Measurements from ENCODE around the gene REP15. TPM values are rescaled to one million over a fixed set of nuclear protein-coding genes. Genes with fewer than 3 reads are reported as not detected.
A peak's percentile ranks its signal among the peaks of the same experiment; 100 is the strongest.
"Not testable (repeated sequence)": the region's sequence is repeated elsewhere in the genome, so short reads cannot be mapped to it uniquely, and the experiment has no call there.

Gene REP15, protein sequence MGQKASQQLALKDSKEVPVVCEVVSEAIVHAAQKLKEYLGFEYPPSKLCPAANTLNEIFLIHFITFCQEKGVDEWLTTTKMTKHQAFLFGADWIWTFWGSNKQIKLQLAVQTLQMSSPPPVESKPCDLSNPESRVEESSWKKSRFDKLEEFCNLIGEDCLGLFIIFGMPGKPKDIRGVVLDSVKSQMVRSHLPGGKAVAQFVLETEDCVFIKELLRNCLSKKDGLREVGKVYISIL
- polyA plus RNA-seq (ENCODE audit: insufficient read length in 3 of 3), result 1 to 10 TPM; 2.5 to 2.9 (median 2.8) TPM

DNA sequence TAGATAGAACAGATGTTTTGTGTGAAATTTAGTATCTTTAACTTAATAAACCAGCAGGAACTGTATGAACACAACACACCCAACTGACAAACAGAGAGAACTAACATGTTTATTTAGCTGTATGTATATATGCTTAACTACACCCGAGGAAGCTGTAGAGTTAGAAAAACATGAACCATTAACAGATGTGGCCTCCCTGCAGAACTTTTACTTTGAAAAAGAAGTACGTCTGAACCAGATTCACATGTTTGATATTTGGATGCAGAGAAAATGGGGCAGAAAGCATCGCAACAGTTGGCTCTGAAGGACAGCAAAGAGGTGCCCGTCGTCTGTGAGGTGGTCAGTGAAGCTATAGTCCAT lies at the start of gene REP15:
Gene REP15, plus strand, starts transcription at position 155 of the 360 bp plus-strand sequence. Its CDS starts 116 bp downstream, at position 271.
- no peak for DNase-seq (ENCODE audit: low read depth in 3 of 3, low spot score in 2 of 3)

DNA sequence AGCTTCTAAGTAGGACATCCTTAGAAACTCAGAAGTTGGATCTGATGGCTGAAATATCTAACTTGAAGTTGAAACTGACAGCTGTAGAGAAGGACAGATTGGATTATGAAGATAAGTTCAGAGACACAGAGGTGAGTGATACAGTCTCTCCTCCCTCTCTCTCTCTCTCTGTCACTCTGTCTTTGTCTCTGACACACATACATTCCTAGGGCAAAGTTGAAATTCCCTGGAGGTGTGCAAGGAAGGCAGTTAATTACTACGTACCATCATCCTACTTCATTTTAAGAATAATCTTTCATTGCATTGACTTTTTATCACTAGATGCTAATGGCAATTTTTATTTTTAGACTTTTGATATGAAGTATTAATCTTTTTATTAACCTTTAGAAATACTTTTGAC lies 46.2 kb upstream of the REP15 start:
- no peak for DNase-seq (ENCODE audit: low read depth in 3 of 3, low spot score in 2 of 3)

DNA sequence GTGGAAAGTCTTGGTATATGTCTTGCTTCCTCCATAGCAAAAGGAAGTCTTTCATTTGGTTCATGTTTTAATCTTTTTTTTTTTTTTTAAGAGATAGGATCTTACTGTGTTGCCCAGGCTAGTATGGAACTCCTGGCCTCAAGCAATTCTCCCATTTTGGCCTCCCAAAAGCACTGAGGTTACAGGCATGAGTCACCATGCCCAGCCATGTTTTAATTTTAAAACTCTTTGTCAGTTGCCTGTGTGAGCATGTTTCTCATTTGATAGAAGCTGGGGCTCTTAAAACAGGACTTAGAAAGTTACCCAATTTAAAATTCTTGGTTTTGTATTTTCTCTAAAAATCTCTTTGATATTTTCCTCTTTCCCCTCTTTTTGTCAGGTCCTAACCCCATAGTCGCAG lies 45.0 kb upstream of the REP15 start:
- no peak for DNase-seq (ENCODE audit: low read depth in 3 of 3, low spot score in 2 of 3)

DNA sequence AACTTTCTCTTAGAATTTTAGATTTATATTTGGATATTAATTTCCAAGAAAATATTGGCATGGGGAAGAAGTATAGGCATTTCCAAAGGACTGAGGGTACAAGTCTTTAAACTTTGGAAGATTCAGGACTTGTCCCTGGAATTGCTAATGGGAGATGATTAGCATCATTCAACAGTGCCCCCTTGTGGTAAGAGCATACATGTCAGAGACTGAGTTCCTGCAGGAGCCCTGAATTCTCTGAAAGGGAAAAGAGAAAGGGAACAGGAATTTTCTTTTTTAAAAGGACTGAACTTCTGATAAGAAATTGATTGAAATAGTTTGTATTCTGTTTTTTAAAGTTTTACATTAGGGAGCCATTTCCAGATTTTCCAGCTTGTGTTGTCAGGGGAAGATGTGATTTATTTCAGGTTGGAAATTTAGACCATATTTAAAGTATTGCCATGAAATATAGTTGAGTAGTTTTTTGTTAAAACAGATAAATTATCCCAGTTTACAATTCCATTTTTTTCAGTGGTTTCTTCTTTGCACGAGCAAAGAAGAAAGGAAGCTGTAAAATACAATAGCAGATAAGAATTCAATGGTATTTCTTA lies 44.0 kb upstream of the REP15 start:
- peak; percentile 61 to 71 (median 70) for DNase-seq (ENCODE audit: low read depth in 3 of 3, low spot score in 2 of 3)

DNA sequence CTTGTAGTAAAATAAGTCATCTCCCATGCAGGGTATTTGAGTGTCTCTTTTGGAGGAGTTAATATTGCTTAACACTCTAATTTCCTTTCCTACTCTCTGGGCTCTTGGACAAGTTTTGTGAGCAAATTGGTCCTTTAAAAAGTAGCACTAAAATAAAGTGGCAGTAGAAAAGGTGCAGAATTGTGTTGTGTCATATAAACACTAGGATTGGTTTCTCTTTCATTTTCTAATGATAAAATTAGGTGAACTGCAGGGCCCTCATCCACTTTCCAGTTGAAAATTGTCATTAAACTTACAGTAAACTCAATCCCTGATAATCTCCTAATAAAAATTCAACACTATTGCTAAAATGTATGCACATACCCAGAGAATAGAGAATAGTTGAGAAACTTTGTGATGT lies 42.6 kb upstream of the REP15 start:
- DNase-seq (ENCODE audit: low read depth in 3 of 3, low spot score in 2 of 3), result no peak

DNA sequence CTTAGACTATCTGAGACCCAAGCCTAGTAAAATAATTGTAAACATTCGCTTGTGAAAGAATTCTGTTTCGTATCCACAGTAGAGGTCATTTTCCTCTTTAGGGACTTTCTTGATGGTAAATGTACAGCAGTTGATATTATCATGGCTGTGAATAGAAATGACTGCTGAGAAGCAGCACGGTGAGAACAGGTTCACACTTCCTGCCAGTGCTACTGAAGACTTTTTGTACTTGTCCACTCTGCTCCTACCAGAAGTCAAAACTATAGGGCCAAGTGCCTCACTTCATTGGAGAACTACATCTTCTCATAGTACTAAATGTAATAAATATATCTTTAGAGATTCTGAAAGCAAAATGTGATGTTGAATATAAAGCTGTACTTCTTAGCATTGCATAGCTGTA lies 40.8 kb upstream of the REP15 start:
- not testable (repeated sequence) for DNase-seq (ENCODE audit: low read depth in 3 of 3, low spot score in 2 of 3)

DNA sequence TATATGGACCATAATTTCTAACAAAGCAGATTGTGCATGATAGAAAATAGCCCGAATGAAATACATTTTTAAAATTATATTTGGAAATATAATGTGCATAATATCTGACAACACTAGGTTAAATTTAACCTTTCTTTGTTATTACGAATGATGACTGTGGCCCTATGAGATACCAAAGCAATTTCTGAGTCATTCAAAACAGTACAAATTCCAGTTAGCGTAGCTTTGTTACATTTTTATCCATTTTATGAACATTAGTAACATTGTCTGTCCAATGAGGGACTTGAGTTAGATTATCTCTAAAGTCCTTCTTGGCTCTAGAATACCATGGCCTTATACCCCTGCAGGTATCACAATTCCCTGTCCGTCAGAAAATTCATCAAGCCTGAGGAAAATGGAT lies 39.0 kb upstream of the REP15 start:
- no peak for DNase-seq (ENCODE audit: low read depth in 3 of 3, low spot score in 2 of 3)

DNA sequence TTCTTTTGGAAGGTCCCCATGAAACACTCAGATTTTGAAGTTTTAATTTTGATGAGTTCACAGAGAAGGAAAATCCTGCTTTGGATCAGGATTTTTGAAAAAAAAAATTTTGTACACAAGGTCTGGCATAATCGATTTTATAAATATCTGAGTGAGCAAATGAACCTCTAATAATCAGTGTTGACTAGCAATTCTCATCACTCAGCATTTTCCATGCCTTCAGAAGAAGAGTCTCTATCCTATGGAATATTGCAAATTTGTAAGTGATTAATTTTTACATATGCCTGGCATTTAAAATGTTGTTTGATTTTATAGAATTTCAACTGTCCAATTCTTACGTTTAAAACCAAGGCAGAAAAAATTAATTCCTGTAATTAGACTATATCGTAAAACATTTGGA lies 30.5 kb upstream of the REP15 start:
- no peak for DNase-seq (ENCODE audit: low read depth in 3 of 3, low spot score in 2 of 3)

DNA sequence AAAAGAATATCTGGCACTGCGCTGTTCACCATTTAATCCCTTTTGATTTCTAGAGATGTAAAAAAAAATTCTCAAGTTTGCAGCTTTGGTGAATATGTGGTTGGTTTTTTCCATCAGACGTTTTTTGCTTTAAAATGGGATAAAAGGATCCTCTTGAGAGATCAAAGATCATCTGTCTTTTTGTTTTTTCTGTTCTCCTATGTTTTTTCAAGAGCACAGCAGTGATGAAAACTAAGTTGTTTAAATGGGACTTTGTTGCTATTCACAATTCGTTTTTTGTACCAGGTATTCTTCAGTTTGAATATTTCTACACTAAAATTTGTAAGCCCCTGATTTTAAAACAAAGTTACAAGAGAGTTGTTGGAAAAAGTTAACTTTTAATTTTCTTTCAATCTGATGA lies 29.7 kb upstream of the REP15 start:
- no peak for DNase-seq (ENCODE audit: low read depth in 3 of 3, low spot score in 2 of 3)

DNA sequence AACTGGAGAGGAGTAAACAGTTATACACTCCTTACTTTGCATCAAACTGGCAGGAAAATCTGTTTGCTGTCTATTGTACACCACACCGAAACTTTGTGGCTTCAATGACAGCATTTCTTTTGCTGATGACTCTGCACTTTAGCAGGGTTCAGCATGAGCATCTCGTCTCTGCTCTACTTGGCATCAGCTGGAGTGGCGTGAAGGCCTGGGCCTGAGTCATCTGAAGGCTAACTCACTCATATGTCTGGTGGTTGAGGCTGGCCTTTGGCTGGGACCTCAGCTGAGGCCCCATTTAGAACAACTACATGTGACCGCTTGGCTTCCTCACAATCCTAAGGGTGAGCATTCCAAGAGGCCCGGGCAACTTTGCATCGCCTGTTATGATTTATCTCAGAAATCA lies 28.7 kb upstream of the REP15 start:
- DNase-seq (ENCODE audit: low read depth in 3 of 3, low spot score in 2 of 3), result no peak

DNA sequence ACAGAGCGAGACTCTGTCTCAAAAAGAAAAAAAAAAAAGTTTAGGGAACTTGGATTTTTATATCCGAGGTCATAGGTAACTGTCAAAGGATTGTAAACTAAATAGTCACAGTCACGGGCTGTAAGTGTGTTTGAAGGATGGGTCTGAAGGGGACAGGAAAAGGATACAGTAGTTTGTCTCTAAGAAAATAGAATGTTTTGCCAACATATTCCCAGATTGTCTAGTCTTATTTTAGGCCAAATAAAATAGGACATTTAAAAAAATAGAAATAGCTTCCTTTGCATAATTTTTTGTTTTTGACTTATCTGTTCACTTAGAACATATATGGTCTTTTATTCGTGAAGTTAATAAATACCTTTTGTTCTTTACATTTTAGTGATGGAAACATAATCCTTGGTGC lies 24.2 kb upstream of the REP15 start:
- peak in 1 of 3 donors; percentile 6 for DNase-seq (ENCODE audit: low read depth in 3 of 3, low spot score in 2 of 3)

DNA sequence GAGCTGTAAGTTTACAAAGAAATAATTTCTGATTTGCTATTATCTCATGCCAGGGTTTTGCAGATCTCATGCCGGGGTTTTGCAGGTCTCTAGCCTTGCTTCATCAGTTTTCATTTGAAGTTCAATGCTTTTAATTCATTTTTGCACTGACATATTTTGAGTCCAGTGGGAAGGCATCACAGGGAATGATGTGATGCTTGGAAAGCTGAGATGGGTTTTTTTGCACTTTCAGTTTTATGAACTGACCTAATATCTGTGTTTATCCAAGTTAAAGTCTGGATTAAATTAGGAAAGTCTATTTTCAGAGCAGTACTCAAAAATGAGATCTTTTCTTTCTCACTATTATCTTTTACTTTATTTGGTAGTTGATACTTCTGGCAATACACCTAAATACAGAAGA lies 23.6 kb upstream of the REP15 start:
- DNase-seq (ENCODE audit: low read depth in 3 of 3, low spot score in 2 of 3), result no peak

DNA sequence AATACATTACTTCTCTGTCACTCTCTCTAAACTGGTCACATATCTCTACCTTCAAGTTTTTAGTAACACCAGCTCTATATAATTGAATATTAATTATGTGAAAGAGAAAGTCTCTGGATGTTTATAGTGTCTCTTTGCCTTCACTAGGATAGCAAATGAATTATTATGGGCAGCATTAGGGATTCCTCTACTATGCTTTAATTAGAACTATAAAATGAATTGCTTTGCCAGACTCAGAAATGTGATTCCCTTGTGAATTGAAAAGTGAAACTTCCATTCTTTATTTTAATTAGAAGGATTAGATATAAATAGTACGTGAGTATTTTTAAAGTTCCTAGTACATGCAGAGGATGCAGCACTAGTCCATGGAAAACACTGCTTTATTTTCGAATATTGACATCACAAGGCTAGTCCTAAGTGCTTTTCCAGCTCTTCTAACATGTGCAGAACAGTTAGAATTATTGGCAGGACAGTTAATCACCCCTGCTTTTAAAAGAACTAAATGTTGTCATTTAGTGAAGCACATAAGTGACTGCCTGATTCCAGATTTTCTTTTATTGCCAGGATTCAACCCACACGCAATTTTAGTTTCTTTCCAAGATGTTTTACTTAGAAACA lies 23.0 kb upstream of the REP15 start:
- no peak for DNase-seq (ENCODE audit: low read depth in 3 of 3, low spot score in 2 of 3)

DNA sequence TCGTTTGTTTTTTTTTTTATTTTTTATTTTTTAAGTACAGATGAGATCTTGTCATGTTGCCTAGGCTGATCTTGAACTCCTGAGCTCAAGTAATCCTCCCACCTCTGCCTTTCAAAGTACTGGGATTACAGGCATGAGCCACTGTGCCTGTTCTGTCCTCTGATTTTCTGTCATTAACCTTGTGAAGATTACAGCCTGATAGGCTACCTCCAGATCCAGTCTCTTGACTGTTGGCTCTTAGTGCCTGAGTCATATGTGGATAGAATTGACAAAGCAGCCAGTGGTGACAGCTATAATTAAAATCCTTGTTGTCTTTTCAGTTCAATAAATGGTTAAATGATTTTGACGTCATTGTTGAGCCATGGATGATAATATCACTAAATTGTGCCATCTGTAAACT lies 21.3 kb upstream of the REP15 start:
- DNase-seq (ENCODE audit: low read depth in 3 of 3, low spot score in 2 of 3), result no peak

DNA sequence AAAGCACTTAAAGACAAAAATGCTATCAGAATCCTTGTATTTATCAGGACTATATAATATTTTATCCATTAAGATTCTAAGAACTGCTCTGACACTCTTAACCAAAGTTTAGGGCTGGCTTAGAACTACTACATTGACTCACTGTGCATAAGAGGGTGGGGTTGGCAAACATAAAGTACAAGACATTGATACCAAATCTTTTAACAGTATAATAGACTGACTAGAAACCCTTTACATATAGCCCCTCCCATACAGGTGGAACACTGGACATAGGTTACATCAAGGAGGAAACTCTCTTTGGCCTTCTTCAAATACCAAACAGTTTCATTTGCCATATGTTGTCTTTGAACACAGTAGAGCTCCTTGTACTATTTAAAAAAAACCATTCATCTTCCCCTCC lies 15.6 kb upstream of the REP15 start:
- DNase-seq (ENCODE audit: low read depth in 3 of 3, low spot score in 2 of 3), result no peak

DNA sequence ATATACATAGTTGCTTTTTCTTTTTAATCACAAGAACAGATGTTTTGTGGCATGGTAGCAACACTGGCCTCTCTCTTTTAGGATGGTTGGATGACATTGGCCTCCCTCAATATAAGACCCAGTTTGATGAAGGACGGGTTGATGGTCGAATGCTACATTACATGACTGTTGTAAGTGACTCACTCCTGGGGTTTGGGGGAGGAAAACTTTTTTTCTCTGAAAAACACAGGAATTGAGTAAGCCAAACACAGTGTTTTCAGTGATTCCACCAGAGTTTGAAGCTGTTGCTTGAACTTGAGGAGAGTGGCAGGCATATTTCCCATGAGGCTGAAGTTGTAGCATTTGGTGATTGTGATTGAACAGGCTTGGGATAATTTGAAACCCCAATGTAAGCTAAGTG lies 13.7 kb upstream of the REP15 start:
- no peak for DNase-seq (ENCODE audit: low read depth in 3 of 3, low spot score in 2 of 3)

DNA sequence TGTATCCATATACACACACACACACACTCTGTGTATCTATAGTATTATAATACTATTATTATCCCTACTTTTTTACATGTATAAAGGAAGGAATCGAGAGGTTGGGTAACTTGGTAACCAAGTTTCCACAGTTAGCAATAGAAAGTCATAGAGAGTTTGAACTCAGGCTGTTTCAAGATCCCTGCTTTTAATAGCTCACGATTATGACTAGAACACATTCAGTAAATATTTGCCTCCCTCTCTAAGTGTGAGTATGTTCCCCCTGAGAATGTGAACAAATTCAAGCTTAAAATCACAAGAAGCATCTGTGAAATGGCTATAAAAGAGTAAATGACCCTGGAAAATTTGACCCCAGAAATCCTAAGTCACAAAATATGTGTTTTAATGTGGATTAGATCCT lies 11.0 kb upstream of the REP15 start:
- no peak for DNase-seq (ENCODE audit: low read depth in 3 of 3, low spot score in 2 of 3)

DNA sequence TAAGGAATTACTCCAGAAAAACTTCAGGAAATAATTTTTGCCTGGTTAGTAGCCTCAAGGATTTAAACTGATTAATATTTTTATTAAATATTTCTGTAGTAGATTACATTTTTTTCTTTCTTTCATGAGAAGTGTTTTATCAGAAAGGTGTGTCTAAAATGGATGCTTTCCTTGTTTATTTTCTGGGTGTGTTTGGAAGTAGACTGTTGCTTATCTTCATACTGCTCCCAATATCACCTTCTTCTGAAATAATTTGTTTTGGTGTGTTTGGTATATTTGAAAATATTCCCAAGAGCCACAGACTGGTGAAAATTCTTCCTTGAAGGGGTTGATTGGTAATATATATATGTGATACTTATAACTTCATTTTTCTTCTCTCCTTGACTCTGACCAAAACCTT lies 10.1 kb upstream of the REP15 start:
- no peak for DNase-seq (ENCODE audit: low read depth in 3 of 3, low spot score in 2 of 3)

DNA sequence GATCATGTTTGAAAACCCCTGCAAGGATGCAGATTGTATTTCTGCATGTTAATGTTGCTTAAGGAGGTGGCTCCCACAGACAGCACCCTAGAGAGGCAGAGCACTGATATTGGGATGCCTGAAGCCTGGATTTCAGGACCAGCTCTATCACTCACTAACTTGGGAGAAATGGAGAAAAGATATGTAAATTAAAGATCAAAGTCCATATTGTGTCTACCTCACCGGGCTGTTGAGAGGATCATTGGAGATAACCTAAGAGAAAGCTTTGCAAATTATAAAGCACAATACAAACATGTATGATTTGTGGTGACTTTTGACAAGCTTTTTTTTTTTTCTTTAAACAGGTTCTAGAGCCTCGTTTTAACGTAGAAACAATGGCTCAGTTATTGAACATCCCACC lies 7.6 kb upstream of the REP15 start:
- DNase-seq (ENCODE audit: low read depth in 3 of 3, low spot score in 2 of 3), result no peak

DNA sequence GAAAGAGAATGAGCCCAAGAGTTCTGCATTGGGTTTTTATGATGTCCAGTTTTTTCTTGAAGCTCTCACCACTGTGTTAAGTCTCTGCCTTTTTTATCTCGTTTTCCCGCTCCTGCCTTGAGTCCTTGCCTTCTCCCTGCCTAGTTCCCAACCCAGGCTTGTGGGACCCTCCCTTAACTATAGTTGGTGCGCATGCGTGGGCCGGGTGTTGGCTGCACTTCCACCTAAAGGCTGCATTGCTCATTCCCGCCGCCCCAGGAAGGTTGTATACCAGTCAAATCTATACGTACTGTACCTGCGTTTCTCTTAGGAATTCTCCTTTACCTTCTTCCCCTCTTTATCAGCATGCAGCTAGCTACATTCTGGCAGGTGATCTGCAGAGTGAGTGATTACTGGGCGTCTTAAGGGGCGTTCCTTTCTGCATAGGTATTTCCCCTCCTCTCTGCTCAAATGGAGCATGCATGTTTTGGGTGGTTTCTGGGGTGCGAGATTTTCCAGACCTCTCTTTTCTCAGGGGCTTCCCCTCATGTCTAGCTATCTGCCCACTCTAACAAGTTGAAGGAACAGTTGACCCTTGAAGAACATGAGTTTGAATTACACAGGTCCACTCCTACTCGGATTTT lies 6.6 kb upstream of the REP15 start:
- no peak for DNase-seq (ENCODE audit: low read depth in 3 of 3, low spot score in 2 of 3)

DNA sequence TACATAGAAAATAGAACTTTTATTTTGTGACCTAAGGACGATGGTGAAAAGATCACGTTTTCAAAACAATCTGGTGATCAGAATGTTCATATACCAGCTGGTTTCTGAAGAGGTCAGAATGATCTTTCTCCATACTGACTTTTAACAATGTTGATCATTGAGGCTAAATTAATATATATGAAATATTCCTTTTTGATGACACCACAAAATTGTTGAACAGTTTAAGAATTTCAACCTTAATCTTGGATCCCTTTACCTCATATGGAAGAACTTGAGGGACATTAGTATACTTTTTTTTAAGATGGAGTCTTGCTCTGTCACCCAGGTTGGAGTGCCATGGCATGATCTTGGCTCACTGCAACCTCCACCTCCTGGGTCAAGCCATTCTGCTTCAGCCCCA lies 2.8 kb upstream of the REP15 start:
- no peak for DNase-seq (ENCODE audit: low read depth in 3 of 3, low spot score in 2 of 3)

Data from right renal cortex interstitium (tissue), 3 donors.